ENCODE measurements around the gene PTPRD. TPM values are rescaled to one million over a fixed set of nuclear protein-coding genes. Genes with fewer than 3 reads are reported as not detected.
A peak's percentile ranks its signal among the peaks of the same experiment; 100 is the strongest.

PTPRD gene
- total RNA-seq, 1 experiment from 2014 or later, result 79.4 TPM

DNA sequence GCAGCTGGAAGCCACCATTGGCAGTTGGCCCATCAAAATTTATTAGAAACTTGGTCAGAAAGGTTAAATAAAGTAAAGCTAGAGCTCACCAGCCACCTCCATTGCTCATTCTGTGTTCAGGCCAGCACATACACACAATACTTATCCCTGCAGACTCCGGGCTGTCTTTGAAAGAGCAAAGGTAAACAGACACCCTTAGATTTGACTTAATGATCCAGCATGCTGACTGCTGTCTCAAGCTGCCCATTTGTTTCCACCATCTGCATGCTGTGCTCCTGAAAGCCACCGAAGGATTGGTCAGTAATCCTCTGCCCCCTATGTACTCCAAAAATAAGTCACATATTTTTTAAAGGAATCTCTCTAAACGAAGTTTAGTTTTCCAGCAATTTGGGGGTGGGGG lies 1753.4 kb downstream of the PTPRD start:
- Histone ChIP-seq H3K27me3 (no peaks in the 10 kb centered on the region), H3K9me3 (replicated peaks) (no peaks in the 10 kb centered on the region), H3K36me3 (no peaks in the 10 kb centered on the region), H3K4me1 (peaks cover 11% of the 10 kb centered on the region), H3K27ac (no peak overlapping the region), H3K4me3 (no peak overlapping the region)
- no peak for DNase-seq

DNA sequence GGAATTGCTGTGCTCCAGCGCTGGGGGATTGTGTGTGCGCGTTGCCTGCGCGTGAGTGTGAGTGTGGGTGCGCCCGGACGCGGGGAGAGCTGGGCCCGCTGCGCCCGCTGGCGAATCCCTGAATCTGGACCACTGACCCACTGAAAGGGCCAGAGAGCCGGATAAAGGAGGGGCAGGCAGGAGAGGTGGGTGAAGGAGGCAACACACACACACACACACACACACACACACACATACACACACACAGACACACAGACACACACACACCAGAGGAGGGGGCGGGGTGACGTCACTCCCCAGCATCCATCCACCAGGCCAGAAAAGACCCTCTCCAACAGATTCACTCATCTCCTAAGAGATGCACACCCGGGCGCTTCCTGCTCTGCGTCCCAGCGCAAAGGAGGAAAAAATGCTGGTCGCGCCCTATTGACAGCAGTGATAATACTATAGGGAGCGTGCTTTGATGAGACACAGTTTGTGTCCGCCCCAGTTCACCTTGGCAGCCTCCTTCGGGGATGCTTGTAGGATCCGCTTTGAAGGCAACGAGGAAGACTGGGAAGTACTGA lies 1754.1 kb downstream of the PTPRD start:
- Histone ChIP-seq H3K4me1 (peaks cover 19% of the 10 kb centered on the region), H3K27ac (no peak overlapping the region; the same call in 1 of the 2 replicates), H3K4me3 (peak overlapping the region; percentile 81), H3K9me3 (replicated peaks) (no peaks in the 10 kb centered on the region), H3K36me3 (no peaks in the 10 kb centered on the region), H3K27me3 (no peaks in the 10 kb centered on the region)
- no peak for DNase-seq

DNA sequence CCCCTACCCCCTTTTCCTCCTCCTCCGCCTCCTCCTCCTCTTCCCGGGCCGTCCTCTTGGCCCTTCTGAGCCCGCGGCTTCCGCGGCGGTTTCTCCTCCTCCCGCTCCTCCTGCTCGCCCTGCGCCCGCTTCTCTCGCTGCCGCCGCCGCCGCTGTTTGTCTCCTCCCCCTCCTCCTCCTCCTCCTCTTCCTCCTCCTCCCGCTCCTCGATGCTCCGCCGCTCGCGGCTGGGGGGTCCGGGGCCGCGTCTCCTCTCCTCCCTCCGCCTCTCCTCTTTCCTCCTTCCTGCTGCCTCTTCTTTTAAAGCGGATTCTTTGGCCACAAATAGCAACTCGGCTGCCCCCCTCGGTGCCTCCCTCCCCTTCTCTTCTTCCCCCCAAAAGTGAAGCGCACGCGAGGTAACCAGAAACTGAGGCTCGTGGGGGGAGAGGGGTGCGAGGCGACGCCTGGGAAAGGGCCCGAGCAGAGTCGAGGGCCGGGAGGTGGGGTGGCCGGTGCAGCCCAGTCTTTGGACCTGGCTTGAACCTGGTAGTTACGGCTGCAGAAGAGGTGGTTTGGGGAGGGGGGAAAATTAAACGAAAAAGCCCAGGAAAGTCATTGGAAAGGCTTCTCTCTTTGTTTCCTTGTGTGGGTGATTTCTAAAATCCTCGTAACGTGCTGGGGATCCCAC lies 1754.7 kb downstream of the PTPRD start:
- Histone ChIP-seq H3K4me3 (peak overlapping the region; percentile 81), H3K36me3 (no peaks in the 10 kb centered on the region), H3K4me1 (peaks cover 25% of the 10 kb centered on the region), H3K27ac (peak overlapping the region; percentile 84), H3K9me3 (replicated peaks) (no peaks in the 10 kb centered on the region), H3K27me3 (no peaks in the 10 kb centered on the region)
- DNase-seq, result peak; percentile 73 to 77

DNA sequence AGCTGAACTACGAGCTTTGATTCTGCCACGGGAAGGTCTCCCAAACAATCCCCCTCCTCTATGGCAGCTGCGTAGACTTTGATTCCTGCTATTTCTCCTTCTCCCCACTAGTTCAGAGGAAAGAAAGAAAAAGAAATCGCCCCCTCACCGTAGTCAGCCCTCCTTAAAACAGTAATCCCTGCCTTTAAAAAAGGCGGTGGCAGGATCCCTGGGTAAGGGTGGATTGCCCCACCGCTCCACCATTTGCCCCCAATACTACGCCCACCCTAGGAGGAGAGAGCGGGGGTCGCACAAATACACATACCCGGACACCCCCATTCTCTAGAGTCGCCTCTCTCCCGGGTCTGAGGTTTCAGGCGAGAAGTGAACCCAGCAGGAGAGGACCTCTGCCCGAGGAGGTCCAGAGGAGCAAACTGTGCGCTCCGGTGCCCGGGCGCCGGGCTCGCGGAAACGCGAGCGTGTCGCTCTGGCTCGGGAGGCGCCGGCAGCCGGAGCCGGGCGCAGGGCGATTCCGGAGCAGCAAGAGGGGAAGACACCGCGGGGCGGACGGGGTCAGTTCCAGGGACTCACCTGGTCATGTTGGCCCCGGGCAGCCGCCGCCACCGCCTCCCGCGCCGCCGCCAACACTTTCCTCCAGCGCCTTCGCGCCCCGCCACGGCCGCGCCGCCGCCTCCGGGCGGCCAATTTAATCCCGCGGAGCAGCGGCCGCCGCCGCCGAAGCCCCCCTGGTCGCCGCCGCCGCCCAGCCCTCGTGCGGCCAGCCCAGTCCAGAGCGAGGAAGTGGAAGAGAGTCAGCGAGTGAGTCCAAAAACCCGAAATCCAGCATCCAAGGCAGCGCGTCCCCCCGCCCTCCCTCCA lies 1755.5 kb downstream of the PTPRD start:
- H3K36me3 ChIP-seq, result no peaks in the 10 kb centered on the region
- no peaks in the 10 kb centered on the region for H3K9me3 ChIP-seq (replicated peaks)
- peak overlapping the region; percentile 84 for H3K27ac ChIP-seq
- H3K4me1 ChIP-seq, result peaks cover 30% of the 10 kb centered on the region
- DNase-seq, result peak; percentile 42 to 66
- H3K4me3 ChIP-seq, result peak overlapping the region; percentile 81
- no peaks in the 10 kb centered on the region for H3K27me3 ChIP-seq

DNA sequence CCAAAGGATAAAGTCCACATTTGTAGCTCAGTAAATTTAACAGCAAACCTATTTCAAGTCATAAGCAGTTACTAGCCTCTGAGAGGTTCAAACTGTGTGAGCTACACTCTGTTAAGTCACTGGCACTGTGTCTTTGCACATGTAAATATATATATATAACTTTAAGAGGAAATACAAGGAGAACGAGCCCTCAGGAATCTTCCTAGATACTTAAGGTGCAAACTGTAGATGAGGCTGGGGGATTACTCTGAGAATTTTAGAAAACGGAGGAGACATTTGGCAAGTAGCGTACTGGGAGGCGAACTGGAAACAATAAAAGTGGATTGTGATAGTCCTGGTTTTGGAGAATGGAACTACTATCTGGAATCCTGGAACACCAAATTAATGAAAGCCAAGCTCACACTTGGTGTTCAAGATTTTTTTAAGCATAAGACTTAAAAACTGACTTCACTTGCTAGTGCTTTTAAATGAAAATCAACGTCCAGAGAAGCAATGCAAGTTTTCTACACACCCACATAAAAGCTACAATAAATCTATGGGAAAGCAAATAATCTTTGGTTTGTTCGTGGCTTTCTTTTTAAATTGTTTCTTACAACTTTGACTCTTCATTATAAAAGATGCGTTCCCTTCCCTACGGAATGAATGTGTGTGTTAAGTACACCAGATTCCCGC lies 1756.3 kb downstream of the PTPRD start:
- peak overlapping the region; percentile 81 for H3K4me3 ChIP-seq
- no peaks in the 10 kb centered on the region for H3K27me3 ChIP-seq
- no peaks in the 10 kb centered on the region for H3K36me3 ChIP-seq
- H3K9me3 ChIP-seq (replicated peaks), result no peaks in the 10 kb centered on the region
- peaks cover 37% of the 10 kb centered on the region for H3K4me1 ChIP-seq
- peak overlapping the region; percentile 84 for H3K27ac ChIP-seq
- DNase-seq, result no peak

DNA sequence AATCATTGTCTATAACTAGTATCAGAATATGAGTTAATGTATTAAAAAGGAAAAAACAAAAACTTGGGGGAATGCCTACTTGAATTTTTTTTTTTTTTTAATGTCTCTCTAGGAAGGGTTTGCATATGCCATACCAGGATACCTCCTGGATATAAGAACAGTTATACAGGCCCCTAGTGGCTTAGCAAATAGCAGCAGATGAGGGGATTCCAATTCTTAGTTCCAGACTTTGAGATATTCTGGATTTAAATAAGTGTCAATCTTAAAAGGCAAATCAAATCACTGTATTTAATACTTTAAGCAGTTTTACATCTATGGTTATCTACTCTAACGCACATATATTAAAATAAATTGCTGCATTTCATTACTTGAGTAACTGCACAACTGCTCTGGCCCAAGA lies 1757.8 kb downstream of the PTPRD start:
- peak overlapping the region; percentile 81 for H3K4me3 ChIP-seq
- no peaks in the 10 kb centered on the region for H3K9me3 ChIP-seq (replicated peaks)
- no peaks in the 10 kb centered on the region for H3K36me3 ChIP-seq
- H3K4me1 ChIP-seq, result peaks cover 49% of the 10 kb centered on the region
- peak overlapping the region; percentile 84 for H3K27ac ChIP-seq
- no peaks in the 10 kb centered on the region for H3K27me3 ChIP-seq
- peak; percentile 22 to 68 for DNase-seq

DNA sequence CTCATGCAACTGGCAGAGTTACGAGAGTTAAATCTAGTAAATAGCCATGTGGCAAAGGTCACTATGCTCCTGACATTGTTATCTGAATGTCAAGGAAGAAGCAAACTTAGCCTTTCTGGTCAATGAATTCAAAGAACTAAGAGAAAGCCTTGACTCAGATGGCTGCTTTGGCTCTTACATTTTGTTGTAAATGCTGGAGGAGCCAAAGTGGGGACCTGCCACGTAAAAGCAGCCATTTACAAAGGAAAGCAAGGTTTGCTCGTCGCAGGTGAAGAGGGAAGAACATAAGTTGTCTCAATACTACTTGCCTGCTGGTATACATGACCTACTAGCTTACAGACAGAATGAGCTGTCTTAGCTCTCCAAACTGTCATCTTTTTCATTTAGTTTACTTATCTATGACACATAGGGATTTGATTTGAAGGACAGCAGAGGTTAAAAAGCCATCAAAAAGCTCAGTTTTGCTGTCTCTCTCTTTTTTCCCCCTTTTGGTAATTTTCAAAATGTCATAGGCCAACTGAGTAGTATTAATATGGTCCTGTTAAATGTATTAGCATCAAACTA lies 1760.4 kb downstream of the PTPRD start:
- no peak for DNase-seq
- Histone ChIP-seq H3K27ac (peak overlapping the region; percentile 90; the same call in 1 of the 2 replicates), H3K27me3 (no peaks in the 10 kb centered on the region), H3K36me3 (no peaks in the 10 kb centered on the region; the same call in 1 of the 2 replicates), H3K4me1 (peaks cover 43% of the 10 kb centered on the region), H3K4me3 (no peak overlapping the region), H3K9me3 (replicated peaks) (no peaks in the 10 kb centered on the region)

DNA sequence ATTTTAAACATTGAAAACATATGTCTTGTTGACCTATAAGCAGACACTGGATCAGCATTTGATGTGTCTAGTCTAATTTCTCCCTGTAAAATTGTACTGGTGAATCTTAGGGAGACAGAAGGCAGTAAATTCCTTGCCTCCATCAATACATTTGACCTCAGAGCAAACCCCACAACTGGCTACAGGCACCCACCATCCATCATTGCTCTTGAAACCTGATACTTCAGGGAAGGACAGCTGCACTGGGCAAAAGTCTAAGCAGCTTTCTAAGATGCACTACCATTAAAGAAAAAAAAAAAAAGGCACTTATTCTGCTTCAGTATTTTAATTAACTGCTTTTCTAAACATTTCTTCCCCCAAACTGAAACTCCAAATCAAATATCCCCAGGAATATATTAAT lies 1761.9 kb downstream of the PTPRD start:
- Histone ChIP-seq H3K27ac (peak overlapping the region; percentile 90), H3K27me3 (no peaks in the 10 kb centered on the region), H3K4me1 (peaks cover 43% of the 10 kb centered on the region), H3K36me3 (peaks cover 8% of the 10 kb centered on the region; the same call in 1 of the 2 replicates), H3K4me3 (peak overlapping the region; percentile 23), H3K9me3 (replicated peaks) (no peaks in the 10 kb centered on the region)
- peak; percentile 82 to 92 for DNase-seq

DNA sequence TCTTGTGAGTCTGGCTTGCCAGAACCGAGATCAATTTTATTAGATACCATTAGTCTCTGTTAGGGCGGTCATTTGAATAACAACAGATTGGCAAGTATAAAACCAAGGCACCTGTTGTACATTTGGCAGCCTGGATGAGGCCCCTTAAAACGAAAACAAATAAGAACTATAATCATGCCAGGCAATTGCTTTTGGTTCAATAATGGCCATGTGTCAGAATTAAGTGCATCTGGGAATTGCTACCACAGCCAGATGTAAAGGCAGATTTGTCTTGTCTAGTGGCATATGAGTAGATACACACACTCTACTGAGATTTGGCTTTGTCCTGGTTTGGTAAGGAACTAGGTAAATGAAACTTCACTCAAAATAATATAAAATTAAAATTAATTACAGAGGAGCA lies 1767.0 kb downstream of the PTPRD start:
- no peak for DNase-seq
- no peaks in the 10 kb centered on the region for H3K27me3 ChIP-seq
- H3K4me3 ChIP-seq, result no peak overlapping the region
- no peaks in the 10 kb centered on the region for H3K9me3 ChIP-seq (replicated peaks)
- H3K27ac ChIP-seq, result no peak overlapping the region
- H3K4me1 ChIP-seq, result peaks cover 12% of the 10 kb centered on the region
- peaks cover 15% of the 10 kb centered on the region; the same call in 1 of the 2 replicates for H3K36me3 ChIP-seq

DNA sequence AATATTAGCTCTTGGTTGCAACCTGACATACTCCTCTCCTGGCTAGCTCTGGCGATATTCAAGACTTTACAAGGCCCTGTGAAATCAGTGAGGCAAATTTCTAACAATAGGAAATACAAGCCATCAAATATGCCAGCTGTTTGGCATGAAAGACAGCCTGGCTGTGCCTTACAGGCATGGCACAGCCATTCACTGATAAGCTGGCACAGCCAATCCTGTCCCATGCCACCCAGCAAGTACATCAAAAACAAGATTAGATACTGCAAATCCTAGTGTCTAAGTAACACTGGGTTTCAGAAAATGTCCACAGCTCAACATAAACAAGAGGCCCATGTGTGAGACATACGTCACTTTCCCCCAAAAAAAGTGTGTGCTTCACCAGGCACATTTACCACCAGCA lies 1767.4 kb downstream of the PTPRD start:
- H3K9me3 ChIP-seq (replicated peaks), result no peaks in the 10 kb centered on the region
- H3K4me3 ChIP-seq, result no peak overlapping the region
- DNase-seq, result no peak
- peaks cover 8% of the 10 kb centered on the region for H3K4me1 ChIP-seq
- no peaks in the 10 kb centered on the region for H3K27me3 ChIP-seq
- H3K27ac ChIP-seq, result no peak overlapping the region
- H3K36me3 ChIP-seq, result peaks cover 15% of the 10 kb centered on the region; the same call in 1 of the 2 replicates

DNA sequence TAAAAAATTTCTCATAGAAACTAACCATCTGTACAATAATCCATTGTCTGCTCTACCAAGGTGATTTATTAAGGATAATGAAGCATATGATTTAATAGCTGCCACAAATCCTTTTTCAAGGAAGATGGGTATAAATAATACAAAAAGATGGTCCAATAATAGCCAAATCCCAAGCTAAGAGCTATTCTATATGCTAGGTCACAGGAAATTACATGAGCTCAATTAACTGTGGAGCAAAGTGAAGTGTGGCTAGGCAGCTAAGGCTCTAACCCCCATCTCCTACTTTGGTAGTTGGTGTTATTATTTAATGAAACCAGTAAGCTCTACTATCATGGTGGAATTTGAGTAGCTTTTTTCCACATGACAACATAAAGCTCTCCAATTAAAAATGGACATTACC lies 1768.3 kb downstream of the PTPRD start:
- H3K36me3 ChIP-seq, result peaks cover 15% of the 10 kb centered on the region; the same call in 1 of the 2 replicates
- H3K4me3 ChIP-seq, result no peak overlapping the region
- no peak overlapping the region for H3K27ac ChIP-seq
- no peaks in the 10 kb centered on the region for H3K9me3 ChIP-seq (replicated peaks)
- no peaks in the 10 kb centered on the region for H3K27me3 ChIP-seq
- DNase-seq, result no peak
- no peaks in the 10 kb centered on the region; the same call in 1 of the 2 replicates for H3K4me1 ChIP-seq

DNA sequence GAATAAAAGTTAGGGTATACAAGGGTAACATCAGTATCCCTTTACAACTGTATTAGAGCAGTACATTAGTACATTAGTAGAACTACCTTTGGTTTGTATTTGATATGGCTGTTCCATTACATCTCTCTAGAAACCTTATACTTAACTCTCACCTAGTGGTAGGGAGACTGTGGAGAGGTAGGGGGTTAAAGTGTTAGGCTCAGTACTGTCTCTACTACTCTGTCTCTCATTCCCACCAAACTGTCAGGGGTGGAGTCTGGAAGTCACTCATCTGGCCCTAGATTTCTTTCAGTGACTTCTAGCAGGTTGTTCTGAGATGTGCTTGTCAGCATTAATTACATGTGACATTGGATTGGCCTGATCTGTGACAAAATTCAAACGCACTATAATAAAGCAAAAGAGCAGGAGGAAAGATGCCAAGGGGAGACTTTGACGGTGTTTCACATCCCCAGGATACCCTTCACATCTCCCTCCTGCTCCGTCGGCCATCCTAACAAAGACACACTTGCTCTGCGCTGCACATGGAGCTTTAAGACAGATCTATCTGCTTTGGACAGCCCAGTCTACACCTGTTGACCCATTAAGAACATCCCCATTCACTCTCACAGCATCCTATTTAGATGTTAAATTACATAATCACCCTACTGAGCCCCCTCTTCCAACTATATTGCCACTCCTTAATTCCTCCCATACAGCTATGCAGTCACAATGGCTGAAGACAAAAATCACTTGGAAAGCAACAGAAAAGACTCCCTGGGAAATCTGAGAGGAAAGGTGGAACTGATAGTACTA lies 1770.2 kb downstream of the PTPRD start:
- DNase-seq, result no peak
- Histone ChIP-seq H3K9me3 (replicated peaks) (no peaks in the 10 kb centered on the region), H3K27ac (no peak overlapping the region), H3K4me1 (no peaks in the 10 kb centered on the region; the same call in 1 of the 2 replicates), H3K27me3 (no peaks in the 10 kb centered on the region), H3K4me3 (no peak overlapping the region), H3K36me3 (peaks cover 21% of the 10 kb centered on the region; the same call in 1 of the 2 replicates)

DNA sequence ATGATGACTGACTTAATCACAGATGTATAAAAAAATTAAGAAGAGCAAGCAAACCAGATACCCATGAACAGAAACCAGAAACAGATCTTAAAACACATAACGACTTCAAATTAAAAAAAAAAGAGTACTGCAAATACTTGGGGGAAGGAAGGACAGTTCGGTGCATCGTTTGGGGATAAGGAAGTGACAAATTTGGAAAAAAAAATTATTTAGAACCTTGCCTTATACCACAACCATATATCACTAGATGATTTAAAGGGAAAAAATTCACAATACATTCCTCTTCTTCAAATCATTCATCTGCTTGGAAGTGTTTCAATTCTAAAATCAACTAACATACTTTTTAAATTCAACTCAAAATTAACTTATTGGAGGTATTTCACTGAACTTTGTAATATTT lies 1774.7 kb downstream of the PTPRD start:
- H3K4me1 ChIP-seq, result no peaks in the 10 kb centered on the region; the same call in 1 of the 2 replicates
- peaks cover 6% of the 10 kb centered on the region; the same call in 1 of the 2 replicates for H3K36me3 ChIP-seq
- no peaks in the 10 kb centered on the region for H3K27me3 ChIP-seq
- no peak overlapping the region for H3K27ac ChIP-seq
- no peak for DNase-seq
- no peak overlapping the region for H3K4me3 ChIP-seq
- H3K9me3 ChIP-seq (replicated peaks), result no peaks in the 10 kb centered on the region
